Stimulated activated CD4-positive, alpha-beta T cell treated with anti-CD3 and anti-CD28 coated beads, Interleukin-12 subunit alpha, Interleukin-12 subunit beta, amount 100 ng/mL, for 24 hours (primary cell): ENCODE results near the gene PALD1.

ENCODE experiments used
- DNase-seq, 2 experiments: peaks; one replicate each; pipeline ENCODE4 v3.0.0-alpha.2; 2020; ENCODE audit warnings: low read depth in 2 of 2

The PALD1 gene

DNA sequence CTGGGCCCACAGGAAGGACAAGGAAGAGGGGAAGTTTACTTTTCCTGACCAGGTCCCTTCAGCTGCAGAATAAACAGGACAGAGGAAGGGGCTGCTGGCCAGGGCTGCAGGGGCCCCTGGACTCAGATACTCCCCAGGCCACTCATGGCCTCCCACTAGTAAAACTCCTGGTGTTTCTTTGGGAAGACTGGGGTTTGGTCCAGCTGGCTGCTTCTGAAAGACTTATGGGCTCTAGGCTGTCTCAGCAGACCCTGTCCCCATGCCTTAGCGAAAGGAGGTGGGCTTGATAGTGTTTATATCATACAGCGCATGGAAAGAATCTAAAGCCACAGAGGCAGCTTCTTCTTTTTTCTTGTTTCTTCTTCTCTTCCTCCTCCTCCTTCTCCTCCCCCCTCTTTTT is 56.4 kb downstream of the PALD1 start:
- DNase-seq = no peak

GRCh38 chr10:70535451-70535850 is 56.9 kb downstream of the PALD1 start:
- DNase-seq = no peak

- no peak for DNase-seq
Observed at GRCh38 chr10:70536196-70536861, 57.8 kb downstream of the PALD1 start.

GRCh38 chr10:70537398-70538194 is 59.0 kb downstream of the PALD1 start:
- peak in 1 of 2 experiments; percentile 22 for DNase-seq

DNA sequence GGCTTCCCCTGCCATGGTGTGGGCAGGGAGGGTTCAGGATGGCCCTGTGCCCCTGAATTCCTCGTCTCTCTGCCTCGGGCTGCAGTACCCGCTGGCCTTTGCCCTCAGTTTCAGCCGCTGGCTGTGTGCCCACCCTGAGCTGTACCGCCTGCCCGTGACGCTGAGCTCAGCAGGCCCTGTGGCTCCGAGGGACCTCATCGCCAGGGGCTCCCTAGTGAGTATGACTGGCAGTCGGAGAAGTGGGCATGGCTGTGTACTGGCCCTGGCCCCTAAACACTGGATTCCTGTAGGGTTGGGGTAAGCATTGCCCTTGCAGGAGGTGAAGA is 59.6 kb downstream of the PALD1 start:
- DNase-seq = no peak

DNA sequence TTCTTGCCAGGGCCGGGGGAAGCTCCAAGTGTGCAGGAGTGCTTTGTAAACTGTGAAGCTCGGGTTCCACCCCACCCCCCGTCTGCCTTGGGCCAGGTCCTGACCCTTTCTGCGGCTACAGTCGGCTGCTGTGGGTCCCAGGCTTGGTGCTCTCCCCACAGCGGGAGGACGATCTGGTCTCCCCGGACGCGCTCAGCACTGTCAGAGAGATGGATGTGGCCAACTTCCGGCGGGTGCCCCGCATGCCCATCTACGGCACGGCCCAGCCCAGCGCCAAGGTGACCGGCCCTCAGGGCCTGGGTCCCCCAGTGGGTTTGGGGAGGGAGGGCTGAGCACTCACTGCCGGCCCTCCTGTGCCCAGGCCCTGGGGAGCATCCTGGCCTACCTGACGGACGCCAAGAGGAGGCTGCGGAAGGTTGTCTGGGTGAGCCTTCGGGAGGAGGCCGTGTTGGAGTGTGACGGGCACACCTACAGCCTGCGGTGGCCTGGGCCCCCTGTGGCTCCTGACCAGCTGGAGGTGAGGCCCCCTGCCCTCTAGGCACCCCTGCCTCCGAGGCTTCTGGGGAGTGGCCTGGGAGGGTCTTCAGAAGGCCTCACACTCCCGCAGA is 60.3 kb downstream of the PALD1 start:
- DNase-seq = no peak

DNA sequence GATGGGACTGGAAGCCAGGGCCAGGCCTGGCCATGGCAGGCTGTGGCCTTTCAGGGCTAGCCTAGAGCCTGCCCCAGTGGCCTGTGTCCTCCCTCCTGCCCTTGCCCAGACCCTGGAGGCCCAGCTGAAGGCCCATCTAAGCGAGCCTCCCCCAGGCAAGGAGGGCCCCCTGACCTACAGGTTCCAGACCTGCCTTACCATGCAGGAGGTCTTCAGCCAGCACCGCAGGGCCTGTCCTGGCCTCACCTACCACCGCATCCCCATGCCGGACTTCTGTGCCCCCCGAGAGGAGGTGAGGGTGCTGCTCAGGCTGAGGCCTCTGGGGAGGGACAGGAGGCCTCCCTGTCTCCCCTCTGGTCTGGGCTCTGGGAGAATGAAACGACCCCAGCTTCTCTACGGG is 60.9 kb downstream of the PALD1 start:
- no peak for DNase-seq

- DNase-seq = peak in 1 of 2 experiments; percentile 13
Observed at GRCh38 chr10:70540089-70540788, 61.7 kb downstream of the PALD1 start.

DNA sequence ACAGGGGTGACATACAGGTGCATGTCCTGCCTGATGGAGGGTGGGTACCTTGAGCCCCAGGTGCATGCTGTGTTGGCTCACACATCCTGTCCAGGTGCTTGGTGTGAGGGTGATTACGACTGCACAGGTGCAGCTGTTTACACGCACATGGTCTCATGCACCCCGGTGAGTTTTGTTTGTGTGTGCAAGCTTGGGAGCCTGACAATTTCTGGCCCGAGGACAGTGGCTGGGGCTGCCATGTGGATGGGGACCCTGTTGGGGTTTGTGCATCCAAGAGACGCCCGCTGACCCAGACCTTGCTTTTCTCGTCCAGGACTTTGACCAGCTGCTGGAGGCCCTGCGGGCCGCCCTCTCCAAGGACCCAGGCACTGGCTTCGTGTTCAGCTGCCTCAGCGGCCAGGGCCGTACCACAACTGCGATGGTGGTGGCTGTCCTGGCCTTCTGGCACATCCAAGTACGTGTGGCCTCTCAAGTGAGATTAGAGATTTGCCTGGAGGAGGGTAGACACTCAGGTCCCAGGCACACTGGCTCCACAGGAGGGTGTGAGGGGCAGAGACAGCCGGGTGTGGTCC is 62.3 kb downstream of the PALD1 start:
- DNase-seq = no peak

DNA sequence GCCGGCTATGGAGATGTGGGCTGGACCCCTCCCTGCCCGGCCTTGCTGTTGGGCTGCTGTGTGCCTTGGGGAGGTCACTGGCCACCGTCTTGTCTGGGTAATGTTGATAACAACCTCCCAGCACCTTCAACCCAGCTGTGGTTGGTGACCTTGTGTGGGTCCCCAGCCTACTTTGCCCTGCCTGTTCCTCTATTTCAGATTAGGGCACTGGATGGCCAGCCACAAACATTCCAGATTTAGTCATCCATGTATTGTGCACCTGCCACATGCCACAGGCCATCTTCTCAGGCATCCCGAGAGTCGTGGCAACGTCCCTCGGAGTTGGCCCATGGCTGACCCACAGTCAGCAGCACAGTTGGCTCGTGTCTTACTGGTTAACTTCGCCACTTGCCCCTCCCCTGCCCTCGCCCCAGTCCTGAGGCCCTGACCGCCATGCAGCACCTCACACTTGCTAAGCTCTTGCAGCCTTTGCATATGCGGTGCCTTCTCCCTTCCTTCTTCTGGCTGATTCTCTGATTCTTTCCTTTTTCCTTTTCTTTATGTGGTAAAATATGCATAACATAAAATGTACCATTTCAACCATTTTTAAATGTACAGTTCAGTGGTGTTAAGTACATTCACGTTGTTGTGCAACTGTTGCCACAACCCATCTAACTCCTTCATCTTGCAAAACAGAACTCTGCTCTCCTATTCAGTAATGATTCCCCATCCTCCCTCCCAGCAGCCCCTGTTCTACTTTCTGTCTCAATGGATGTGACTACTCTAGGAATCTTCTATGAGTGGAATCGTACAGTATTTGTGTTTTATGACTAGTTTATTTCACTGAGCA is 63.4 kb downstream of the PALD1 start:
- no peak for DNase-seq

DNA sequence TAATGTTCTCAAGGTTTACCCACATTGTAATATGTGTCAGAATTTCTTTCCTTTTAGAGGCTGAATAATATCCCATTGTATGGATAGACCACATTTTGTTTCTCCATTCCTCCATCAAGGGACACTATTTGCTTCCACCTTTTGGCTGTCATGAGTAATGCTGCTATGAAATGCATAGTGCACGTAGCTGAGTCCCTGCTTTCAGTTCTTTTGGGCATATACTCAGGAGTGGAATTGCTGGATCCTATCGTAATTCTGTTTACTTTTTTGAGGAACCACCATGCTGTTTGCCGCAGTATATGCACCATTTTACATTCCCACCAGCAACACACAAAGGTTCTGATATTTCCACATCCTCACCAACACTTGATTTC is 64.0 kb downstream of the PALD1 start:
- DNase-seq = no peak

GRCh38 chr10:70543911-70544310 is 65.3 kb downstream of the PALD1 start:
- no peak for DNase-seq

GRCh38 chr10:70544431-70545340 is 66.1 kb downstream of the PALD1 start:
- no peak for DNase-seq

DNA sequence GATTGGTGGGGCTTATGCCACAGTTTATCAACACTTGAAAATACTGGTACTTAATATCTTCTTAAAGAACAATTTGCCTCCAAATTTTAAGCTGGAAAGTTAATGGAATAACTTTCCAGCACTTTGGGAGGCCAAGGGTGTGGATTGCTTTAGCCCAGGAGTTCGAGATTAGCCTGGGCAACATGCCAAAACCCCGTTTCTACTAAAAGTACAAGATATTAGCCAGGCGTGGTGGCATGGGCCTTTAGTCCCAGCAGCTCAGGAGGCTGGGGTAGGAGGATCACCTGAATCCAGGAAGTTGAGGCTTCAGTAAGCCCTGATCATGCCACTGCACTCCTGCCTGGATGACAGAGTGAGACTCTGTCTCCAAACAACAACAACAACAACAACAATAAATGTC is 68.0 kb downstream of the PALD1 start:
- DNase-seq = no peak

DNA sequence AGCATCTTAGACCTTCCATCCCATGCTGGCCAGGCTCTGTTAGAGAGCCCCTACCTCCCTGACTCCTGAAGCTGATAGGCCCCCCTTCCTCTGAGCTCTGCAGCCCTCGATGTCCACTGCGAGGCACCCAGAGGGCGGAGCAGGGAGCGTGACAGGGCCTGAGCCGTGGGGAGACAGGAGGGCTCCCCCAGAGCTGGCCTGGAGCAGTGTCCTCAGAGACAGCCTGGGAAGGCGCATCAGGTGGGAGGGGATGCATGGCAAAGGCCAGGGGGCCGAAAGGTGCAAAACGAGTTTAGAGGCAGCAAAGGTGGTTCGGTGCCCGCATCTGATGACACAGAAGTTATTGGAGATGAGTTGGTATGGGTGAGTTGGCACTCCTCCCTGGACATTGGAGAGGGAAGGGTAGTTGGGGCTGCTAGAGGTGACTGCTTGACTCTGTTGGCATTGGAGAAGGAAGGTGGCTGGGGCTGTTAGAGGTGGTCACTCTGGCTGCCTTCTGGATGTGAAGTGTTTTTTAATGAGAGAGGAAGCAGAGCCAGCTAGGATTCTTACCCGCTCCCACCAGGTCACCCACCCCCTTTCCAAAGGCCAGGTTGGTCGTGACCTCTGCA is 70.9 kb downstream of the PALD1 start:
- no peak for DNase-seq

- peak; percentile 40 to 67 for DNase-seq
Observed at GRCh38 chr10:70549962-70550458, 71.4 kb downstream of the PALD1 start.

DNA sequence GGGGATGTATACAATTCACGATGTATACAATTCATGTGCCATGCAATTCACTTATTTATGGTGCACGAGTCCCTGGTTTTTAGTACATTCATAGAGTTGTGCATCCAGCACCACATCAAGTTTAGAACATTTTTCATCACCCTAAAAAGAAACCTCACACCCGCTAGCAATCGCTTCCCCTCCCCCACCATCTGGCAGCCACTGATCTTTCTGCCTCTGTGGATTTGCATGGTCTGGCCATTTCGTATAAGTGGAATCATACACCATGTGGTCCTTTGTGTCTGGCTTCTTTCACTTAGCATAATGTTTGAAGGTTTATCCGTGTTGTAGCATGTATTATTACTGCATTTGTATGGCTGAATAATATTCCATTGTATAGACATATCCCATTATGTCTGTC is 71.9 kb downstream of the PALD1 start:
- DNase-seq = no peak

DNA sequence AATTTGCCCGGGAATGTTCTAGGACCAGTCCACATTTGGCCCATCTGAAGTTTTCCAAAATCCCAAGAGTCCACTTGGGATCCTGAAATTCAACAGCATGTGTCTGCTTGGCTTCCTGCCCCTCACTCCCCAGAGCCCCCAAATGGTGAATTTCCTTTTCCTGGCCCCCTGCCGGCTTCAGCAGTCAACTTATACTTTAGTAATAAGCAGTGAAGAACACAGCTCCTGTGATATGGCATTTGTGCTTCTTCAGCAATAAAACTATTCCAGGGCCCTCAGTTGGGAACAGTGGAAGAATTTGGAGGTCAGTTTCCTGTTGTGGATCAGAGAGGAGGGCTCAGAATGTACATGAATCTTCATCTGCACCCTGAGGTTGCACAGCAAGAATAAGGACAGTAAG is 72.9 kb downstream of the PALD1 start:
- DNase-seq = no peak

DNA sequence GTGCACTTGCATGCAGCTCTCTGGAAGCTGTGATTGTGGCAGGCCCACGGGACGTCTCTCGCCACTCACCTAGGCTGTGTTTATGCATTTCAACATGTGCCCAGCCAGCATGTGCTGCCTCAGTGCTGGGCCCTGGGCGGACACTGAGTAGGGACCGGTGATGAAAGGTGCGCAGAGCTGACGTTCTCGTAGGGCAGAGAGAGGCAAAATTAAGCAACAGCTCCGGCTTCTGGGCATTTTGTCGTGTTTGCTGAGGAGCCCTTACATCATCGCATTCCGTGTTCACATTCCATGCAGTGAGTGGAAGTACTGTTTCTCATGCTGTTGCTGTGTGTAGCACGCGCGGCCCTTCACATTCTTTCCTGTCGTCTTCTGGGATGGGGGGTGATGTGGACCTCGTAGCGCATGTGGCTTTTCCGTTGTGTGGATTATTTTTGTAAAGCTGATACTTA is 73.4 kb downstream of the PALD1 start:
- DNase-seq = no peak

DNA sequence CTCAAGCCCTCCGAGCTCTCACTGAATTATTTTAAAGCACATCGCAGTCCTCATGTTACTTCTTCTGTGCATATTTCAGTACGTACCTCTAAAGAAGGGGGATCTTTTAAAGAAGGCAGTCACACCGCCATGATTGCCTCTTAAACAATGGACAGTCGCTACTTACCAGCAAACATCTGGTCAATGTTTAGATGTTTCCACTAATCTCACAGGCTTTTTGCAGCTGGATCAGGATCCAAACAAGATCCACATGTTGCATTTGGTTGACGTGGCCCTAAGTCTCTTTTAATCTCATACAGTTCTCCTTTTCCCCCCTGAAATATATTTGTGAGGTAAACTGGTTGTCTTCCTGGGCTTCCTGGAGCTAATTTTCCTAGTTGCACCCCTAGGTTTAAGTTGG is 74.0 kb downstream of the PALD1 start:
- DNase-seq = no peak
